ENCODE measurements around the gene HEATR5B.

HEATR5B gene

GRCh38 chr2:37037771-37038170, 46.4 kb downstream of the HEATR5B start:
- no peak overlapping the region for H3K27ac ChIP-seq
- no peak for TF ChIP-seq CTCF (conservative IDR thresholded peaks at IDR 0.05)

GRCh38 chr2:37029758-37030157, 54.4 kb downstream of the HEATR5B start:
- no peak overlapping the region for H3K27ac ChIP-seq
- no peak for TF ChIP-seq CTCF (conservative IDR thresholded peaks at IDR 0.05)

GRCh38 chr2:37026050-37026449, 58.1 kb downstream of the HEATR5B start:
- TF ChIP-seq CTCF (conservative IDR thresholded peaks at IDR 0.05) = no peak; the same call in 1 of the 2 replicates
- H3K27ac ChIP-seq = no peak overlapping the region

- no peak for TF ChIP-seq CTCF (conservative IDR thresholded peaks at IDR 0.05)
- no peak overlapping the region for H3K27ac ChIP-seq
Observed at GRCh38 chr2:37020887-37021796, 63.0 kb downstream of the HEATR5B start.

GRCh38 chr2:37020212-37020886, 63.8 kb downstream of the HEATR5B start:
- TF ChIP-seq CTCF (conservative IDR thresholded peaks at IDR 0.05) = no peak

GRCh38 chr2:37013315-37013641, 70.9 kb downstream of the HEATR5B start:
- no peak for TF ChIP-seq CTCF (conservative IDR thresholded peaks at IDR 0.05)
- no peak overlapping the region for H3K27ac ChIP-seq

More at GRCh38 chr2:37020212-37020886, 63.8 kb downstream of the HEATR5B start:
- H3K27ac ChIP-seq = no peak overlapping the region

- no peak for TF ChIP-seq CTCF (conservative IDR thresholded peaks at IDR 0.05)
- no peak overlapping the region for H3K27ac ChIP-seq
Observed at GRCh38 chr2:37011130-37011529, 73.0 kb downstream of the HEATR5B start.
